ENCODE results near the gene LAMTOR1. TPM values are rescaled to one million over a fixed set of nuclear protein-coding genes. Genes with fewer than 3 reads are reported as not detected.

The LAMTOR1 gene
- total RNA-seq, 4 donors from 2014 or later, result 84.6 to 128 (median 91.9) TPM

- no peak for TF ChIP-seq CTCF (IDR thresholded peaks at IDR 0.05; ENCODE audit: low read depth)
These were observed 23.2 kb downstream of the LAMTOR1 start for GRCh38 chr11:72079819-72080325.

GRCh38 chr11:72078477-72078876 lies 24.6 kb downstream of the LAMTOR1 start:
- no peak for TF ChIP-seq CTCF (IDR thresholded peaks at IDR 0.05; ENCODE audit: low read depth)

GRCh38 chr11:72075756-72076155 lies 27.3 kb downstream of the LAMTOR1 start:
- TF ChIP-seq CTCF (IDR thresholded peaks at IDR 0.05; ENCODE audit: low read depth), result no peak

- no peak for TF ChIP-seq CTCF (IDR thresholded peaks at IDR 0.05; ENCODE audit: low read depth)
These were observed 28.0 kb downstream of the LAMTOR1 start for GRCh38 chr11:72075109-72075508.

- no peak for TF ChIP-seq CTCF (IDR thresholded peaks at IDR 0.05; ENCODE audit: low read depth)
These were observed 30.7 kb downstream of the LAMTOR1 start for GRCh38 chr11:72072348-72072747.

- no peak for TF ChIP-seq CTCF (IDR thresholded peaks at IDR 0.05; ENCODE audit: low read depth)
These were observed 32.6 kb downstream of the LAMTOR1 start for GRCh38 chr11:72070491-72070890.

GRCh38 chr11:72069787-72070251 lies 33.3 kb downstream of the LAMTOR1 start:
- TF ChIP-seq CTCF (IDR thresholded peaks at IDR 0.05; ENCODE audit: low read depth), result no peak
